T-helper 9 cell (primary cell): ENCODE measurements around the gene ENC1.

ENCODE experiments used
- DNase-seq: peaks from one replicate; pipeline ENCODE4 v3.0.0-alpha.2; 2020

Gene ENC1

GRCh38 chr5:74630453-74631066, 10.0 kb downstream of the ENC1 start:
- DNase-seq, result no peak

DNA sequence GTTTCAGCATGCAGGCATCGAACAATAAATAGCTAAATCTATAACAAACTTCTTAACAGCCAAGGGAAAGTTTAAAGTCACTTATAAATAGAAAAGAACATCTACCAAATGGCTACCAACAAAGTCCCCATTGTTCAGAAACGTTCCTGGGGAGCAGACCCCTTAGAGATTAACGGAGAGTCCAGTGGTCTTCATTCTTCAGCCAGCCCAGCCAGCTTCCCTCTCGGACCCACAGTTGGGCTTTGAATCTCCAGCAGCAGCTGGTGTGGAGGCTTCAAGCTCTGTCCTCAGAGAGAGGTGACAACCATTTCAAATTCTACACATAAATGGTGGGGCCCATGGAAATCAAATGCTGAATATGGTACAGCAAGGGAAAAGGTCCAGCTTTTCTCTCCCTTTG, 11.2 kb downstream of the ENC1 start:
- no peak for DNase-seq

GRCh38 chr5:74628359-74628758, 12.2 kb downstream of the ENC1 start:
- no peak for DNase-seq

DNA sequence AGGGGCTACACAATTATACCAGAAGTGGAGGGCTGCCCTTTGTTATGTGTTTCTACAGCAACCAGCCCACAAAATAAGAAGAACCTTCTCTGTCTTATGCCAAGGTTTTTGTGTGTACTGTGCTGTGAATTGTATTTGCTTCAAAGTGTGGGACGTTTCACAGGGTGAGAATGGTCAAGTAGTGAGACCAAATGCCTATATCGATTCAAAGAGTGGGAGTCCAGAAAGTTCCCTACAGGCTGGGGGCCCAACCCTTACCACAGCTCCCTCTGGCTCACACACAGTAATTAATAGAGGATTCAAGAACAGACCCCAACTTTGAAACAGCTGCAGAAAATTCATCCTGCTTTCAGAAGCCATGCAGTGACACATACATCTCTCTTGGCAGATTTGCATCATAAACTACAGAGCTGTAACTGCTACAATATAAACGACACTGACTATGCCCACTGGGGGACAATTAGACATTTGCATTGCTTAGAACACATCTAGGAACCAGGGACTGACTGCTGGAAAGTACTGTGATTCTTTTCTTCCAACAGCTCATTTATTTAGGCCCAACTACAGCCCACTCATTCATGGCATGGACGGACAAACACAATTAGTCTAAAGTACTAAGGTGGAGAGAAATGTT, 12.8 kb downstream of the ENC1 start:
- no peak for DNase-seq

DNA sequence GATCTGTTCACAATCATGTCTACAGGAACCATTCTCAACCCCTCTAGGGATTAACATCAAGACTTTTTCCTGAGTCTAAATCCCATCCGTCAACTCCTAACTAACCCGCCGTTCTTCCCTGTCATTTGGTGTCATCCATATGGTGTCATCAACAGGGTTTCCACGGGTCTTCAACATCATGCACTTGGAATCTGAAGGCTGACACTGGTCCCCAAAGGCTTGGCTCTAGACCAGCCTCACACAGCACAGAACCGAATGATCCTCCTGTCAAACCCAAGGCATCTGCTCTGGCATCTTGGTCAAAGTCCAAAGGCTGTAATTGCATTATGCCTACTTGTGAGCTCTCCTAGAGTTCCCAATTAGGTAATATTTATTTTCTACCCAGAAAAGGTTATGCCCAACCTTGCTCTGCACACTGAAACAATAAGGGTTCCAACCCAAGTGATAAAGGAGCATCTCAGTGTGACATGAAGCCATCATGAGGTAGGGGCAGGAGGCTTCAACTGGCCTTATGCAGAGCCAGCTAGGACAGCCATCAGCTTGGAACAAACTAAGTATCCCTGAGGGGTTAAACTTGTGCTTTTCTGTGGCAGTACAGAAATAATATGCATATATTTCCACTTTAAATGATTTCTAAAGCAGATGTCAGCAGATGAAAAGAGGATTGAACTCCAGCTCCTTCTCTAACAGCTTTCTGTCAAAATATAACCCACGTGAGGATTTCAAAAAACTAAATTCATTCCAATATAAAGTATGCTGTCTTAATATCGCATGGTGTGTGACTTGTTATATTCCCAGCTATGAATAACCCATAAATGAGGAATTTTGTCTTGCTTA, 13.9 kb downstream of the ENC1 start:
- DNase-seq, result no peak

DNA sequence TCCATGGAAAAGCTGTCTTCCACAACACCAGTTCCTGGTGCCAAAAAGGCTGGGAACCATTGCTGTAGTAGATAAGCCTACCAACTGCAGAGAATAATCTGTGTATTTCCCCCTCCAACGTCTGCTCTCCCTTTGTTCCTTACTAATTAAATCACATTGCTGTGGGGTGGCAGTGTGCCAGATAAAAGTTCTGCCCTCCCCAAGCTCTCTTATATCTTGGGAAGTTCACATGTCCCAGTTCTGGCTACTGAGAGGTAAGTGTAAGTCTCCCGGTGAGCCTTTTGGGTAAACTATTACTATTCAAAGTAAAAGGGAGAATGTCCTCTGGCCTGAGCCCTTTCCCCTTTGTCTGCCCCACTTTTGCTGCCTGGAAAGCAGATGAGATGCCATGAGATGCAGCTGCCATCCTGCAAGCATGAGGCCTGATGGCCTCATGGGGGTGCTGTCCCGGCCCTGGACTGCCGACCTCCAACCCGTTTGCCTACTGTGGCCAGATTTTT, 14.7 kb downstream of the ENC1 start:
- DNase-seq, result no peak

GRCh38 chr5:74624931-74625505, 15.5 kb downstream of the ENC1 start:
- DNase-seq, result no peak

GRCh38 chr5:74624501-74624900, 16.0 kb downstream of the ENC1 start:
- no peak for DNase-seq

GRCh38 chr5:74623748-74624408, 16.6 kb downstream of the ENC1 start:
- no peak for DNase-seq

- no peak for DNase-seq
Observed at GRCh38 chr5:74623006-74623611, 17.4 kb downstream of the ENC1 start.

GRCh38 chr5:74622122-74622521, 18.4 kb downstream of the ENC1 start:
- DNase-seq, result no peak

- DNase-seq, result no peak
Observed at GRCh38 chr5:74621492-74621891, 19.0 kb downstream of the ENC1 start.

DNA sequence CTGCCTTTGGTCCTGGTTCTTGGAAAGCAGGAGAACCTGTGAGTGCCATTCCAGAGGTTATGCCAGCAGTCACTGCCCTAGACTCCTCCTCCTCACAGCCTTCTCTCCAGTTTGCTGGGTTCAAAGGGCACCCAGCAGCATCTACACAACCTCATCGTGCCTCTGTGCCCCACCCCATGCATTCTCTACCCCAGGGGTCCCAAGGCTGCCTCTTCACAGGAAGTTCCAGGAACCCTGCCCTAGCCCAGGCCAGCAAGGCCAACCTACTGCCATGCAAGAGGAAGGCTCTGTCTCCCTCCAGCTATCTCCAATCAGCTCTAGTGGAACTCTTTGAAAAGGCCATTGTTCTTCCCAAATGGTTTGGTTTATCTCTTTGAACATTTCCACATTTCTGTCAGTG, 21.2 kb downstream of the ENC1 start:
- DNase-seq, result no peak

- DNase-seq, result no peak
Observed at GRCh38 chr5:74618106-74618505, 22.4 kb downstream of the ENC1 start.

GRCh38 chr5:74617202-74617601, 23.3 kb downstream of the ENC1 start:
- no peak for DNase-seq

- DNase-seq, result no peak
Observed at GRCh38 chr5:74616236-74617146, 24.0 kb downstream of the ENC1 start.

GRCh38 chr5:74613283-74613682, 27.2 kb downstream of the ENC1 start:
- DNase-seq, result no peak

DNA sequence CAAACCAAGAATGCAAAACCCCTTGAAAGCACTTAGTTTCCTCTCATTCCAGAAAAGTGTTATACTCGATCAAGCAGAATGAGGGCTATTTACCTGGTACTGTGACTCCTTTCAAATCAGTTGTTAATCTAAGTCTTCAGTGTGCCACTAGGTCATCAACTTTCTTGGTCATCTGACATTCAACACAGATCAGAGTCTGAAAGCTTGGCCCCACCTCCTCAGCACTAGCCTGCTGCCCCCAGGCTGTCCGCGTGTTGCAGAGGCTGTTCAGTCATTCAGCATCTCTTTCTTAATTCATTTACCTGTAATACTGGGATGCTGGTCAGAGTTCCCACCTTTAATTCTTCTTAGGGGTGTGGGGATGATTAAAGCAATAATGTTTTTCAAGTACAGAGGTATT, 28.5 kb downstream of the ENC1 start:
- no peak for DNase-seq

DNA sequence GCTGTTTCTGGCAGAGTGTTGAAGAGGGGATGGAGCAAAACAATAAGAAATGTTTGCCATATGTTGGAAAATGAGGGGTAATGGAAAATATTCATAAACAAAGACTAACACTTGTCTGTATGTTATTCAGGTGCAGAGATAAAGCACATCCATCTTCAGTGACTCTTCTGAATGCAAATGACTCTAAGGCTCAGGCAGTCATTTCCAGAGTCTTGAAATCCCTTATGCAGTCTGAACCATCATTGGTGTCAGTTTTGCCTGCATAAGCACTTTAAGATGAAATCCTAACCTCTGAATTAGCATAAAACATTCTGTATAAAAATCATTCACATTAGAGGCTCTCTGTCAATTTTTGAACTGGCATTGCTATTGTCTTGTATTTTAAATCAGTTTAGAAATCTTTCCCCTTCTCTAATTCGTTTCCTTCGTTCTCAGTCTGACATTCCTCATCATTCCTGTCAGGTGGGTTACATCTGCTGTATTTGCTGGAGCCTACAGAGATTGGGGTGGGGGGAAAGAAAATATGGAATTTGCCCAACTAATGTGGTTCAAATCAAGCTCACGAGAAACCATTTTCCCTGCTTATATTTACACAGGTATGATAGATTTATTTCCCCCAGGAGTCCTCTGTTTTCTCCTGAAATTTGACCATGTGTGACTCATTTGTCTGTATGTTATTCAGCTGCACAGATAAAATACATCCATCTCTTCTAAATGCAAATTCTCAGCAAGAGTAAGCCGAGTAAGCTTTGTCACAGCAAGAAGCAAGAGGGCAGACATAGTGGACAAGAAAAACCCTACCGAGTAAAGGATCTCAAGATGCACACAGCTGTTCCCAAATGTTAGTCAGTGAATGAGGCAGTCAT, 31.6 kb downstream of the ENC1 start:
- DNase-seq, result no peak

DNA sequence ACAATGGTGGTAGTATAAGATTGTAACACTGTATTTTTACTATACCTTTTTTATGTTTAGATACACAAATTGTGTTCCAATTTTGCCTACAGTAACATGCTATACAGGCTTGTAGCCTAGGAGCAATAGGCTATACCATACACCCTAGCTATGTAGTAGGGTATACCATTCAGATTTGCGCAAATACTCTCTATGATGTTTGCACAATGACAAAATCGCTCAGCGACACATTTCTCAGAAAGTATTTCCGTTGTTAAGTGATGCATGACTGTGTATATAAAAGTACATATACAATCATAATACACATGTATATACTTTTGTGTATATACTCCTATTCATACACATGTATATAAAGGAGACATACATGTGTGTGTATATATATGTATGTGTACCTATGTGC, 34.8 kb downstream of the ENC1 start:
- no peak for DNase-seq
